Measurements from ENCODE around the gene MAFG. TPM values are rescaled to one million over a fixed set of nuclear protein-coding genes. Genes with fewer than 3 reads are reported as not detected.

Gene MAFG
- total RNA-seq, 6 experiments from 2014 or later = 7.4 to 12.9 (median 9.2) TPM

DNA sequence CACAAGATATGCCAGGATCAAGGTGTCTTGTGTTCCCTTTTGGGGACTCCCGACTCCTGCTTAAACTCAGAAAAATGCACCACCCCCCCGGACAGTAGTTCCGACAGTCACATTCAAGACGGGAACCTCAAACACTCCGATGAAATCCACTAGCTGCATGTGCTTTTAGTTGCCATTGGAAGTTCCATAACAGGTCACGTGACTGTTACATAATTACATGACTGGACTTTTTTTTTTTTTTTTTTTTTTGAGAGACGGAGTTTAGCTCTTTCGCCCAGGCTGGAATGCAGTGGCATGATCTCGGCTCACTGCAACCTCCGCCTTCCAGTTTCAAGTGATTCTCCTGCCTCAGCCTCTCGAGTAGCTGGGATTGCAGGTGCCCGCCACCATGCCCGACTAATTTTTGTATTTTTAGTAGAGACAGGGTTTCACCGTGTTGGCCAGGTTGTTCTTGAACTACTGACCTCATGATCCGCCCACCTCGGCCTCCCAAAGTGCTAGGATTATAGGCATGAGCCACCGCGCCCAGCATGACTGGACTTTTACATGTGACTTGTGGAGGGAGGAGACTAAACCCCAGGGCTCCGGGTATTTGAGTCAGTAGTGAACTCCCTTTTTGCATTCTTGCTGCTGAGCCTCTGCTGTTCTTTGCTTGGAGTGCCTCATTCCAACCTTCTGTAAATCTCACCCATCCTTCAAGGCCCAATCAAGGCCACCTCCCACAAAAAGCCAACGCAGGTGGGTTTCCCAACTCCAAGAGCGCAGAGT, 11.1 kb downstream of the MAFG start:
- intact Hi-C loops (cut with DNase I) = no loop called here
- peak; percentile 10 for TF ChIP-seq POLR2A (IDR thresholded peaks at IDR 0.05)
- TF ChIP-seq CTCF (IDR thresholded peaks at IDR 0.05) = no peak
- peaks cover 0 to 34% (median 12%) of the 10 kb centered on the region in 4 donors for H3K36me3 ChIP-seq
- no peaks in the 10 kb centered on the region for H3K27me3 ChIP-seq
- peaks cover 0 to 44% (median 12%) of the 10 kb centered on the region in 4 donors for H3K4me1 ChIP-seq
- no peaks in the 10 kb centered on the region for H3K9me3 ChIP-seq
- ATAC-seq (no peak), DNase-seq (no peak)
- peak overlapping the region in 1 of 3 donors; percentile 89 for H3K4me3 ChIP-seq
- WGBS (ENCODE audit: insufficient coverage, low coverage, low lambda C conversion rate, missing lambda C conversion rate) = 57% methylated on average over 20 of the region's 21 CpGs
- no peak overlapping the region for H3K27ac ChIP-seq

- 93% methylated on average over 3 of the region's 12 CpGs for WGBS (ENCODE audit: insufficient coverage, low coverage, low lambda C conversion rate, missing lambda C conversion rate)
- peaks cover 0 to 33% (median 9%) of the 10 kb centered on the region in 4 donors for H3K4me1 ChIP-seq
- no peaks in the 10 kb centered on the region for H3K9me3 ChIP-seq
- H3K27me3 ChIP-seq = no peaks in the 10 kb centered on the region
- DNase-seq (no peak), ATAC-seq (no peak)
- intact Hi-C loops (cut with DNase I) = no loop called here
- TF ChIP-seq POLR2A (IDR thresholded peaks at IDR 0.05) (no peak), CTCF (IDR thresholded peaks at IDR 0.05) (no peak)
- no peak overlapping the region for H3K27ac ChIP-seq
- H3K36me3 ChIP-seq = peaks cover 0 to 34% (median 12%) of the 10 kb centered on the region in 4 donors
- no peak overlapping the region for H3K4me3 ChIP-seq
Measured at GRCh38 chr17:81915331-81915730, 12.2 kb downstream of the MAFG start.

- Histone ChIP-seq H3K9me3 (no peaks in the 10 kb centered on the region), H3K27me3 (no peaks in the 10 kb centered on the region), H3K27ac (no peak overlapping the region), H3K4me1 (peaks cover 0 to 39% (median 11%) of the 10 kb centered on the region in 4 donors), H3K4me3 (no peak overlapping the region), H3K36me3 (peaks cover 0 to 35% (median 12%) of the 10 kb centered on the region in 4 donors)
- TF ChIP-seq POLR2A (IDR thresholded peaks at IDR 0.05) (no peak), CTCF (IDR thresholded peaks at IDR 0.05) (no peak)
- WGBS (ENCODE audit: insufficient coverage, low coverage, low lambda C conversion rate, missing lambda C conversion rate) = no CpG with 5 or more reads among the region's 36 CpGs
- intact Hi-C loops (cut with DNase I) = no loop called here
- DNase-seq (no peak), ATAC-seq (no peak)
Measured at GRCh38 chr17:81914103-81914850, 13.3 kb downstream of the MAFG start.

DNA sequence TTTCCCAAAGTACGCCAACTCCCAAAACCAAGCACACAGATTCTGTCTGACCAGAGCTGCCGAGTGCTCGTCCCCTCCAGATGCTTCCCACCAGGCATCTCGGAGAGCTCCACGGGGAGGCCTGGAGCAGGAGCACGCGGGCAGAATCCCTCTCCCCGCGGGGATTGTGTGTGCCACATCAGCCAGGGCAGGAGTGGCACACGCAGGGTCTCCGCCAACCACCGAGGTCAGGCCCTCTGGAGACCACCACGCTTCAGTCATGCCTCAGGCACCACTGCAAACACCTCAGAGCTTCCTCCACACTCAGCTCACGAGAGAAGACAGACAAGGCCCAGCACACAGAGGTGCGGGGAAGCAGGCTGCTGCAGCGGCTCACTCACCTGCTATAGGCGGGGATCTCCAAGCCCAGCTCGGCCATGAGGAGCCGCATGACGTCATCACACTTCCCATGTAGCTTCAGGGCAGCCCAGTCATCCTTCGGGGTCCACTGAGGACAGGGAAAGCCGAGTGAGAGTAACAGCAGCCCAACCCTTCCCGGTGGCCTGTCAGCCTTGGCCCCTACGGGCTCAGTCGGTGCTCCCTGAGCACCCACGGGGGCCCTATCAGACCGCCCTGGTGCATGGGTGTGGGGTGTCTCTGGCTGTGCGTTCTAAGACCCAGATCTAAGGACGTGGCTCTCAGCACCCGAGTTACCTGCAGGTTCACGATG, 14.0 kb downstream of the MAFG start:
- intact Hi-C loops (cut with DNase I) = no loop called here
- Histone ChIP-seq H3K27me3 (no peaks in the 10 kb centered on the region), H3K4me1 (peaks cover 0 to 38% (median 11%) of the 10 kb centered on the region in 4 donors), H3K4me3 (no peak overlapping the region), H3K9me3 (no peaks in the 10 kb centered on the region), H3K27ac (no peak overlapping the region), H3K36me3 (peaks cover 0 to 42% (median 15%) of the 10 kb centered on the region in 4 donors)
- no peak for TF ChIP-seq POLR2A (IDR thresholded peaks at IDR 0.05)
- 92% methylated on average over 10 of the region's 31 CpGs for WGBS (ENCODE audit: insufficient coverage, low coverage, low lambda C conversion rate, missing lambda C conversion rate)
- ATAC-seq = no peak
- no peak for DNase-seq
